NCI-H446 (cell line): ENCODE results near the gene TRO.

Experiments used
- DNase-seq, 2 experiments: peaks; one replicate each; lab custom pipeline; 2025; lab: John Stamatoyannopoulos, UW

Gene TRO, protein sequence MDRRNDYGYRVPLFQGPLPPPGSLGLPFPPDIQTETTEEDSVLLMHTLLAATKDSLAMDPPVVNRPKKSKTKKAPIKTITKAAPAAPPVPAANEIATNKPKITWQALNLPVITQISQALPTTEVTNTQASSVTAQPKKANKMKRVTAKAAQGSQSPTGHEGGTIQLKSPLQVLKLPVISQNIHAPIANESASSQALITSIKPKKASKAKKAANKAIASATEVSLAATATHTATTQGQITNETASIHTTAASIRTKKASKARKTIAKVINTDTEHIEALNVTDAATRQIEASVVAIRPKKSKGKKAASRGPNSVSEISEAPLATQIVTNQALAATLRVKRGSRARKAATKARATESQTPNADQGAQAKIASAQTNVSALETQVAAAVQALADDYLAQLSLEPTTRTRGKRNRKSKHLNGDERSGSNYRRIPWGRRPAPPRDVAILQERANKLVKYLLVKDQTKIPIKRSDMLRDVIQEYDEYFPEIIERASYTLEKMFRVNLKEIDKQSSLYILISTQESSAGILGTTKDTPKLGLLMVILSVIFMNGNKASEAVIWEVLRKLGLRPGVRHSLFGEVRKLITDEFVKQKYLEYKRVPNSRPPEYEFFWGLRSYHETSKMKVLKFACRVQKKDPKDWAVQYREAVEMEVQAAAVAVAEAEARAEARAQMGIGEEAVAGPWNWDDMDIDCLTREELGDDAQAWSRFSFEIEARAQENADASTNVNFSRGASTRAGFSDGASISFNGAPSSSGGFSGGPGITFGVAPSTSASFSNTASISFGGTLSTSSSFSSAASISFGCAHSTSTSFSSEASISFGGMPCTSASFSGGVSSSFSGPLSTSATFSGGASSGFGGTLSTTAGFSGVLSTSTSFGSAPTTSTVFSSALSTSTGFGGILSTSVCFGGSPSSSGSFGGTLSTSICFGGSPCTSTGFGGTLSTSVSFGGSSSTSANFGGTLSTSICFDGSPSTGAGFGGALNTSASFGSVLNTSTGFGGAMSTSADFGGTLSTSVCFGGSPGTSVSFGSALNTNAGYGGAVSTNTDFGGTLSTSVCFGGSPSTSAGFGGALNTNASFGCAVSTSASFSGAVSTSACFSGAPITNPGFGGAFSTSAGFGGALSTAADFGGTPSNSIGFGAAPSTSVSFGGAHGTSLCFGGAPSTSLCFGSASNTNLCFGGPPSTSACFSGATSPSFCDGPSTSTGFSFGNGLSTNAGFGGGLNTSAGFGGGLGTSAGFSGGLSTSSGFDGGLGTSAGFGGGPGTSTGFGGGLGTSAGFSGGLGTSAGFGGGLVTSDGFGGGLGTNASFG (N-terminal part only)

DNA sequence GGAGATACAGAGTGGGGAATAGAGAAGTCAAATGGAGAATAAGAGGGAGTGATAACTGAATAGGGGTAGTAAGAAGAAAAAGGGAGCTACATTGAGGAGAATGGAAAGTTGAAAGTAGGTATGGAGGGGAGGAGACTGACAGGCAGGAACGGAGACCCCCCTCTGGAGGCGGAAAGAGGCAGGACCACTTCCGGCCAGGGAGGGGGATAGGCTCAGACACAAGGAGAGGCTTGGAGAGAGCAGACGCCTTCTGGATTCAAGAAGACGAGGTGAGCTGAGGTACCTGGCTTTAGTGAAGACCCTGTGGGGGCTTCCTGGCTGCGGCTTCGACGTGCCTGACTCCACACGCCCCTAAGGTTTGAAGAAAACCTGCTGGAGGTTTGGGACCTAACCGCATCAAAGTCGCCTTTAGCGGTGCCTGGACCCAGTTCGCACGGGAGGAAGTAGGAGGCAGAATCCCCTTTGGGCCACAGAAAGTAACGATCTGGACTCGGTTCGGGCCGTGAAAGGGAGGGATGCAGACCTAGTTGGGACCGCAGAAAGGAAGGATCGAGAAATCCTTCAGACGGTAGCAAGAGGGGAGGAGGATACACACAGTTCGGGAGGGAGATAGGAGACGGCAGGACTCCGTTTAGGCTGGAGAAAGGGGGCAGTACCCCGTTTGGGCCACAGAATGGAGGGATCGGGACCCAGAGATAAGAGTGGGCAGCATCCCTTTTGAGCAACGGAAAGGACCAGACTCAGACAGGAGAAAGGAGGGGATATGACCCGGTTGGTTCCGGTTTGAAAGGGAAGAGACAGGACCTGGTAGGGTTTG is at the start of gene TRO:
Gene TRO (plus strand): TSS at position 215 of the 817 bp plus-strand sequence. CDS start 1,423 bp downstream, outside the sequence.
- DNase-seq, result peak in 1 of 2 experiments; percentile 10

DNA sequence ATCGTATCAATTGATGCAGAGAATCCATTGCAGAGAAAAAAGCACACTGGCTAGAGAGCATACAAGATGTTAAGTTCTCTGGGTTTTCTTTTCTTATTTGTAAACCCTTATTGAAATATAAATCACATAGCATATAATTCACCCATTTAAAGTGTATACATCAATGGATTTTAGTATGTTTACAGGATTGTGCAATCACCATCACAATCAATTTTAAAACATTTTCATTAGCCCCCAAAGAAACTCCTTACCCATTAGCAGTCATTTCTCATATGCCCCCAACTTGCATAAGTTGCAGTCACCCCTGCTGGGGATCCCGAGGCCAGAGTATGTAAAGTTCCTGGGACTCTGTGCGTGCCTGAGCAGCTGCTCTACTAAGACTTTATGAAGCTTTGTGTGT is 34.9 kb upstream of the TRO start:
- no peak for DNase-seq

DNA sequence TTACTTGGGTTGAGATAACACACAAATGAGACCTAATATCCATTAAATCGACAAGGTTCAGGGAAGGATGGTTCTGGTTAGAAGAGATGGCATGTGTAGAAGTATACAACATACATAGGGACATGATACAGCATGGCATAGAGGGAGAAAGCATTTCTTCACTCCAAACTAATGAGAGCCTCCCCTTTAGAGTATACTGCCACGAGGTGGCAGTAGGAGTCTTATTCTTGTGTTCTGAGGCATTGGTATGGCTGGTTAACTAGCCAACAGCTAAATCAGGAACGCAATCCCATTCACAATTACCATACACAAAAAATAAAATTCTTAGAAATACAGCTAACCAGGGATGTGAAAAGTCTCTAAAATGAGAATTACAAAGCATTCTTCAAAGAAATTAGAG is 29.1 kb upstream of the TRO start:
- peak; percentile 0 to 8 for DNase-seq

GRCh38 chrX:54894159-54894558 is 26.5 kb upstream of the TRO start:
- no peak for DNase-seq

GRCh38 chrX:54909941-54910340 is 10.7 kb upstream of the TRO start:
- DNase-seq, result no peak

GRCh38 chrX:54921427-54922021 is 900 bp downstream of the TRO start:
- DNase-seq, result peak; percentile 72 to 87

DNA sequence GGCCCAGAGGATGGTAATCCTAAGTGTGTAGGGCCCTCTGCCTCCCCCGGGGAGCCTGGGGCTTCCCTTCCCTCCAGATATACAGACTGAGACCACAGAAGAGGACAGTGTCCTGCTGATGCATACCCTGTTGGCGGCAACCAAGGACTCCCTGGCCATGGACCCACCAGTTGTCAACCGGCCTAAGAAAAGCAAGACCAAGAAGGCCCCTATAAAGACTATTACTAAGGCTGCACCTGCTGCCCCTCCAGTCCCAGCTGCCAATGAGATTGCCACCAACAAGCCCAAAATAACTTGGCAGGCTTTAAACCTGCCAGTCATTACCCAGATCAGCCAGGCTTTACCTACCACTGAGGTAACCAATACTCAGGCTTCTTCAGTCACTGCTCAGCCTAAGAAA is 1.9 kb downstream of the TRO start:
- DNase-seq, result no peak

DNA sequence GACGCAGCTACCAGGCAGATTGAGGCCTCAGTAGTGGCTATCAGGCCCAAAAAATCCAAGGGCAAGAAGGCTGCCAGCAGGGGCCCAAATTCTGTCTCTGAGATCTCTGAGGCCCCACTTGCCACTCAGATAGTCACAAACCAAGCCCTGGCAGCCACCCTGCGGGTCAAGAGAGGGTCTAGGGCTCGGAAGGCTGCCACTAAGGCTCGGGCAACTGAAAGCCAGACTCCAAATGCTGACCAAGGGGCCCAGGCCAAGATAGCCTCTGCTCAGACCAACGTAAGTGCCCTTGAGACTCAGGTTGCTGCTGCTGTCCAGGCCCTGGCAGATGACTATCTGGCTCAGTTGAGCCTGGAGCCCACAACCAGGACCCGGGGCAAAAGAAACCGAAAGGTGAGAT is 2.8 kb downstream of the TRO start:
- no peak for DNase-seq

GRCh38 chrX:54926978-54927377 is 6.4 kb downstream of the TRO start:
- DNase-seq, result no peak

DNA sequence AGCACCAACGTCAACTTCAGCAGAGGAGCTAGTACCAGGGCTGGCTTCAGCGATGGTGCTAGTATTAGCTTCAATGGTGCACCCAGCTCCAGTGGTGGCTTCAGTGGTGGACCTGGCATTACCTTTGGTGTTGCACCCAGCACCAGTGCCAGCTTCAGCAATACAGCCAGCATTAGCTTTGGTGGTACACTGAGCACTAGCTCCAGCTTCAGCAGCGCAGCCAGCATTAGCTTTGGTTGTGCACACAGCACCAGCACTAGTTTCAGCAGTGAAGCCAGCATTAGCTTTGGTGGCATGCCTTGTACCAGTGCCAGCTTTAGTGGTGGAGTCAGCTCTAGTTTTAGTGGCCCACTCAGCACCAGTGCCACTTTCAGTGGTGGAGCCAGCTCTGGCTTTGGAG is 8.3 kb downstream of the TRO start:
- DNase-seq, result no peak

GRCh38 chrX:54930291-54931049 is 9.8 kb downstream of the TRO start:
- DNase-seq, result no peak

DNA sequence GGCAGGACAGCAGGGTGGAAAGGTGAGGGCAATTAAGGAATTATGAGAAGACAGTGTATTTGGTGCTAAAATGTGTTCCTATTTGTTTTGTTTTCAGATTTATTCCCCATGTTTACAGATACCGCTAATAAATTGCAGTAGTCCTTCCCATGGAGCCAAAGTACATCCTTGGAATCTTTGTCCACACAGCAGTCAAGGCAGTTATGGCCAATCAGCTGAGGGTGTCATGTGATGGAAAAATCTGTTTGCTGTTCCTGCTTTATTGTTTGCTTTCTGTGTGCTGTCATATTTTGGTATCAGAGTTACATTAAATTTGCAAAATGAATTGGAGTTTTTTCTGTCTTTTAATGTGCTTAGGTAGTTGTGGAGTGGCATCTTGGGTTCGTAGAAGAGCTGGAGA is 10.5 kb downstream of the TRO start:
- no peak for DNase-seq

- DNase-seq, result no peak
Measured at GRCh38 chrX:54933150-54933826, 12.7 kb downstream of the TRO start.

- DNase-seq, result no peak
Measured at GRCh38 chrX:54934058-54934457, 13.4 kb downstream of the TRO start.

- DNase-seq, result no peak
Measured at GRCh38 chrX:54934890-54935289, 14.3 kb downstream of the TRO start.

GRCh38 chrX:54935306-54935705 is 14.7 kb downstream of the TRO start:
- no peak for DNase-seq

DNA sequence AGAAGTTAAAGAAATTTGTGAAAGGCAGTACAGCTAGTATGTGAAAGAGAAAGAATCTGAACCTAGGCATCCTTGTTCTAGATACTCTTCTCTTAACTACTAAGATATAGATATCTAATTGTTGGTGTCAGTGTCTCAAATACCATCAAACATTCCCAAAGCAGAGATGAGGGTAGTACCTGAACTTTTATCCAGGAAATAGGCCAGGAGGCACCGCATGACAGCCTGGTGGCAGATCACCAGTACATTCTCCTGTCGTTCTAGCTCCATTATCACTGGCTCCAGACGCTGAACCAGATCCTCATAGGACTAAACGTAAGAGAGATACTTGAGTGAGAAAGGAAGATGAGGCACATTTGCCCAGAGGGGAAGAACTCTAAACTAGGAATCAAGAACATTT is 16.8 kb downstream of the TRO start:
- no peak for DNase-seq

DNA sequence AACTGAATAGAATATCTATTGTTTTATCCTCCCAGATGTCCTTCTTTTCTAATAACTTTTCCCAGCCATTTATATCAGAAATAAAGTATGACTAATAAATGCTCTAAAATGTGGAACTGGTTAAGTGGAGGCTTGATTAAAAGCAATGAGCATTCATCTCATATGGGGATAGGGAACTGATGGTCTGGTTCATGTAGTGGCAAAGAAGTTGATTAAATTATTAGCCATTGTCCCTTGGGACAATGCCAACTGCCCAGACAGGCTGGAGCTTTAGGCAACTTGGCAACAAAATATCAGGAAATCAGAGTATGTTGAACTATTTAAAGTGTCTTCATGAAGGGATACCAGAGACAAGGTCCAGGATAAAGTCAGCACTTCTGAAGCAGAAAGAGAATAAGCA is 24.2 kb downstream of the TRO start:
- no peak for DNase-seq

GRCh38 chrX:54945224-54945623 is 24.6 kb downstream of the TRO start:
- DNase-seq, result no peak
